PC-3 (cell line): ENCODE data around the gene ACLY. TPM values are rescaled to one million over a fixed set of nuclear protein-coding genes. Genes with fewer than 3 reads are reported as not detected.

Experiments used
- ATAC-seq: fragments of 200-7000 bp; cut with Tn5 transposase; 2 replicates; pipeline ENCODE4 v1.9.1; 2020; ENCODE audit warnings: mild to moderate bottlenecking, moderate library complexity
- BruUV-seq: library from RNA; stranded (reverse); fragments of 400-500 nt; replicated peaks from 2 replicates; lab custom pipeline; 2021; lab: Mats Ljungman, UMichigan
- CTCF ChIA-PET: fragments of 300-600 bp; sonication (Branson Sonifier 250); formaldehyde crosslinking; loops from one replicate; lab custom pipeline; 2022; ENCODE audit warnings: antibody characterized with exemption; lab: Charles Lee
- POLR2A ChIA-PET: fragments of 300-600 bp; sonication (Branson Sonifier 250); formaldehyde crosslinking; loops from one replicate; lab custom pipeline; 2022; ENCODE audit warnings: antibody characterized with exemption; ENCODE audit not compliant: unreplicated experiment; lab: Charles Lee
- DNase-seq: peaks from one replicate; pipeline ENCODE4 v3.0.0-alpha.2; 2015
- H2AFZ ChIP-seq: fragments of 300-600 bp; sonication (generic); 2 replicates; pipeline ENCODE4 v1.6.0; 2016; ENCODE audit warnings: antibody characterized with exemption, low read length
- H3F3A ChIP-seq: fragments of 300-600 bp; sonication (generic); one replicate; pipeline ENCODE4 v1.6.0; 2017; ENCODE audit warnings: antibody characterized with exemption, low read length, control low read depth, mild to moderate bottlenecking; ENCODE audit not compliant: unreplicated experiment
- H3K27ac ChIP-seq: fragments of 300-600 bp; sonication (generic); 2 replicates; pipeline ENCODE4 v1.5.1; 2016; ENCODE audit warnings: mild to moderate bottlenecking, low read length
- H3K27me3 ChIP-seq: fragments of 300-600 bp; sonication (generic); 2 replicates; pipeline ENCODE4 v1.6.1; 2016; ENCODE audit warnings: low read length, mixed read lengths
- H3K36me3 ChIP-seq: fragments of 300-600 bp; sonication (generic); 2 replicates; pipeline ENCODE4 v1.6.1; 2016; ENCODE audit warnings: low read depth, mixed run types, low read length, mixed read lengths
- H3K4me1 ChIP-seq: fragments of 300-600 bp; sonication (generic); 2 replicates; pipeline ENCODE4 v1.5.1; 2016; ENCODE audit warnings: low read length; ENCODE audit not compliant: insufficient read depth
- H3K4me2 ChIP-seq: fragments of 300-600 bp; sonication (generic); 2 replicates; pipeline ENCODE4 v1.6.0; 2016; ENCODE audit warnings: low read length
- H3K4me3 ChIP-seq: fragments of 300-600 bp; sonication (generic); 2 replicates; pipeline ENCODE4 v1.5.1; 2016; ENCODE audit warnings: mild to moderate bottlenecking, low read length, mixed read lengths
- H3K79me2 ChIP-seq: fragments of 300-600 bp; sonication (generic); 2 replicates; pipeline ENCODE4 v1.6.1; 2017; ENCODE audit warnings: low read length, mixed read lengths
- H3K9ac ChIP-seq: fragments of 300-600 bp; sonication (generic); 2 replicates; pipeline ENCODE4 v1.6.0; 2016; ENCODE audit warnings: mild to moderate bottlenecking, low read length
- H3K9me2 ChIP-seq: fragments of 300-600 bp; sonication (generic); replicated peaks from 2 replicates; pipeline ENCODE4 v1.6.1; 2016; ENCODE audit warnings: mixed run types, low read length, mixed read lengths
- H3K9me3 ChIP-seq: fragments of 300-600 bp; sonication (generic); 2 replicates; pipeline ENCODE4 v1.6.1; 2016; ENCODE audit warnings: low read length, mixed read lengths
- H4K20me1 ChIP-seq: fragments of 300-600 bp; sonication (generic); 2 replicates; pipeline ENCODE4 v1.6.1; 2016; ENCODE audit warnings: low read length, mixed read lengths
- CTCF ChIP-seq: fragments of 300-600 bp; sonication (generic); conservative IDR thresholded peaks from 2 replicates; pipeline ENCODE4 v1.5.1; 2017; ENCODE audit warnings: antibody characterized with exemption, low read depth, mild to moderate bottlenecking, low read length
- EZH2 ChIP-seq: fragments of 300-600 bp; sonication (generic); IDR thresholded peaks from one replicate; pipeline ENCODE4 v1.6.1; 2017; ENCODE audit warnings: antibody characterized with exemption, mild to moderate bottlenecking, low read length; ENCODE audit not compliant: unreplicated experiment
- EZH2phosphoT487 ChIP-seq: fragments of 300-600 bp; sonication (generic); IDR thresholded peaks from 2 replicates; pipeline ENCODE4 v1.6.1; 2018; ENCODE audit warnings: mild to moderate bottlenecking, antibody characterized with exemption, low read length, borderline replicate concordance
- intact Hi-C: fragments of 100-400 bp; cut with micrococcal nuclease; formaldehyde crosslinking; loops from 2 replicates; pipeline ENCODE4 v1.9.0; 2023
- total RNA-seq: library from RNA; depleted of rRNA; stranded (reverse); fragments of >200 nt; gene quantifications from 2 replicates; pipeline ENCODE4 v1.2.3, GENCODE V29; 2014

The ACLY gene
- total RNA-seq, 1 experiment from 2014 or later, result 114 TPM

- peak; percentile 23 for DNase-seq
- ChIA-PET POLR2A (interaction anchor here (0.6 kb wide), 1 partner anchor 8 kb away, joined by 3 read pairs; no protein-coding TSS in a partner anchor), CTCF (no interaction called here)
- peak overlapping the region; percentile 93; the same call in 1 of the 2 replicates for H3K4me3 ChIP-seq
- no peaks in the 10 kb centered on the region for H3K9me3 ChIP-seq
- intact Hi-C loops, result no loop called here
- TF ChIP-seq CTCF (no peak), EZH2phosphoT487 (no peak), EZH2 (no peak)
- BruUV-seq, result no TSS peak
- peaks cover 38% of the 10 kb centered on the region for H3K79me2 ChIP-seq
- H3F3A ChIP-seq, result no peaks in the 10 kb centered on the region
- no peak for ATAC-seq
- H2AFZ ChIP-seq, result peak overlapping the region; percentile 97; the same call in 1 of the 2 replicates
- H3K9ac ChIP-seq, result peak overlapping the region; percentile 78; the same call in 1 of the 2 replicates
- H4K20me1 ChIP-seq, result peaks cover 18% of the 10 kb centered on the region
- H3K4me2 ChIP-seq, result peak overlapping the region; percentile 94
- peaks cover 28% of the 10 kb centered on the region for H3K4me1 ChIP-seq
- peak overlapping the region; percentile 80 for H3K27ac ChIP-seq
- H3K9me2 ChIP-seq, result no peaks in the 10 kb centered on the region
- H3K36me3 ChIP-seq, result no peaks in the 10 kb centered on the region
- H3K27me3 ChIP-seq, result no peaks in the 10 kb centered on the region
These were observed 1.3 kb upstream of the ACLY start for GRCh38 chr17:41919840-41920579.

- Histone ChIP-seq H3K79me2 (peaks cover 45% of the 10 kb centered on the region), H3K4me2 (peak overlapping the region; percentile 94), H3K4me1 (peaks cover 34% of the 10 kb centered on the region), H4K20me1 (peaks cover 25% of the 10 kb centered on the region), H3K4me3 (peak overlapping the region; percentile 93), H3K27ac (peak overlapping the region; percentile 80), H3K9me2 (no peaks in the 10 kb centered on the region), H3K36me3 (no peaks in the 10 kb centered on the region; the same call in 1 of the 2 replicates), H2AFZ (peak overlapping the region; percentile 97), H3K9me3 (no peaks in the 10 kb centered on the region), H3K9ac (peak overlapping the region; percentile 78), H3F3A (no peaks in the 10 kb centered on the region), H3K27me3 (no peaks in the 10 kb centered on the region)
- TSS peak; percentile 46 for BruUV-seq
- intact Hi-C loops, result no loop called here
- no peak for TF ChIP-seq EZH2phosphoT487
- no peak for TF ChIP-seq EZH2
- no peak for TF ChIP-seq CTCF
- ChIA-PET CTCF (no interaction called here), POLR2A (interaction anchor here (0.6 kb wide), 1 partner anchor 9 kb away, joined by 3 read pairs; no protein-coding TSS in a partner anchor)
- DNase-seq (peak; percentile 61), ATAC-seq (peak; percentile 69)
These were observed 540 bp upstream of the ACLY start for GRCh38 chr17:41919165-41919817.
